IMR-90 (cell line): ENCODE measurements around the gene UBR1. TPM values are rescaled to one million over a fixed set of nuclear protein-coding genes. Genes with fewer than 3 reads are reported as not detected.

Source experiments
- ATAC-seq: fragments of 200-7000 bp; cut with Tn5 transposase; 2 replicates; pipeline ENCODE4 v1.9.1; 2020; ENCODE audit warnings: low read depth, mild to moderate bottlenecking, moderate library complexity
- BruUV-seq: library from RNA; stranded (reverse); fragments of 400-500 nt; replicated peaks from 2 replicates; lab custom pipeline; 2021; lab: Mats Ljungman, UMichigan
- CTCF ChIA-PET: fragments of 300-600 bp; formaldehyde crosslinking; extraction: SDS; loops from one replicate; lab custom pipeline; 2021; ENCODE audit warnings: antibody characterized with exemption; lab: Yijun Ruan, JAX
- POLR2A ChIA-PET: fragments of 300-600 bp; sonication (Branson Sonifier 250); formaldehyde crosslinking; loops from one replicate; lab custom pipeline; 2022; ENCODE audit warnings: antibody characterized with exemption; ENCODE audit not compliant: unreplicated experiment; lab: Charles Lee
- DNase-seq: peaks from one replicate; pipeline ENCODE4 v3.0.0; 2013
- H2AFZ ChIP-seq: replicated peaks from 2 replicates; pipeline ENCODE3; 2013; ENCODE audit warnings: low read length, mild to moderate bottlenecking; ENCODE audit not compliant: poor library complexity
- H2AK5ac ChIP-seq: 2 replicates; pipeline ENCODE4 v1.6.1; 2013; ENCODE audit warnings: low read depth, low read length, inconsistent platforms
- H2AK9ac ChIP-seq: replicated peaks from 2 replicates; pipeline ENCODE3; 2013; ENCODE audit warnings: mild to moderate bottlenecking, low read depth, low read length, moderate library complexity; ENCODE audit not compliant: poor library complexity
- H2BK120ac ChIP-seq: 2 replicates; pipeline ENCODE4 v1.6.1; 2013; ENCODE audit warnings: low read depth, low read length, inconsistent platforms
- H2BK15ac ChIP-seq: 3 replicates; pipeline ENCODE4 v1.6.1; 2013; ENCODE audit warnings: low read depth, low read length, inconsistent platforms
- H2BK20ac ChIP-seq: 2 replicates; pipeline ENCODE4 v1.6.1; 2013; ENCODE audit warnings: low read depth, mild to moderate bottlenecking, inconsistent platforms, low read length, moderate library complexity
- H2BK5ac ChIP-seq: 2 replicates; pipeline ENCODE4 v1.6.1; 2013; ENCODE audit warnings: mild to moderate bottlenecking, low read depth, low read length, inconsistent platforms; ENCODE audit not compliant: poor library complexity, severe bottlenecking
- H3K14ac ChIP-seq: replicated peaks from 2 replicates; pipeline ENCODE4 v1.6.1; 2013; ENCODE audit warnings: low read depth, low read length, inconsistent platforms
- H3K18ac ChIP-seq: 2 replicates; pipeline ENCODE4 v1.6.1; 2013; ENCODE audit warnings: low read depth, low read length, control low read depth
- H3K23ac ChIP-seq: 2 replicates; pipeline ENCODE4 v1.6.1; 2013; ENCODE audit warnings: low read depth, low read length, inconsistent platforms
- H3K27ac ChIP-seq: 2 replicates; pipeline ENCODE4 v1.5.1; 2013; ENCODE audit warnings: mild to moderate bottlenecking, control low read depth, low read length; ENCODE audit not compliant: insufficient read depth
- H3K27me3 ChIP-seq: 2 replicates; pipeline ENCODE4 v1.6.1; 2013; ENCODE audit warnings: low read length; ENCODE audit not compliant: control insufficient read depth, insufficient read depth
- H3K36me3 ChIP-seq: 2 replicates; pipeline ENCODE4 v1.6.1; 2013; ENCODE audit warnings: low read length, mixed read lengths; ENCODE audit not compliant: control insufficient read depth, insufficient read depth
- H3K4ac ChIP-seq: 2 replicates; pipeline ENCODE4 v1.6.1; 2013; ENCODE audit warnings: low read depth, low read length, inconsistent platforms
- H3K4me1 ChIP-seq: 2 replicates; pipeline ENCODE4 v1.6.1; 2013; ENCODE audit warnings: low read length, mixed read lengths; ENCODE audit not compliant: control insufficient read depth, insufficient read depth
- H3K4me2 ChIP-seq: 2 replicates; pipeline ENCODE4 v1.6.1; 2013; ENCODE audit warnings: low read depth, mild to moderate bottlenecking, control low read depth, low read length, moderate library complexity
- H3K4me3 ChIP-seq: 2 replicates; pipeline ENCODE4 v1.5.1; 2013; ENCODE audit warnings: low read depth, mild to moderate bottlenecking, control low read depth, low read length, moderate library complexity; ENCODE audit not compliant: insufficient read depth
- H3K56ac ChIP-seq: 2 replicates; pipeline ENCODE4 v1.6.1; 2013; ENCODE audit warnings: low read length, inconsistent platforms; ENCODE audit not compliant: insufficient read depth; ENCODE audit errors: extremely low read depth
- H3K79me1 ChIP-seq, 2 experiments: 2 replicates each; pipeline ENCODE4 v1.6.1; 2013; ENCODE audit warnings: low read length in 2 of 2, inconsistent platforms in 1 of 2, low read depth in 1 of 2
- H3K9ac ChIP-seq: 2 replicates; pipeline ENCODE4 v1.6.1; 2013; ENCODE audit warnings: low read depth, low read length, control low read depth
- H3K9me1 ChIP-seq: 2 replicates; pipeline ENCODE4 v1.6.1; 2013; ENCODE audit warnings: low read length, inconsistent platforms; ENCODE audit not compliant: insufficient read depth
- H3K9me3 ChIP-seq: 2 replicates; pipeline ENCODE4 v1.6.1; 2013; ENCODE audit warnings: low read length; ENCODE audit not compliant: control insufficient read depth, insufficient read depth
- H4K20me1 ChIP-seq: 2 replicates; pipeline ENCODE4 v1.6.1; 2013; ENCODE audit warnings: low read length, inconsistent platforms; ENCODE audit not compliant: insufficient read depth
- H4K5ac ChIP-seq: 2 replicates; pipeline ENCODE4 v1.6.1; 2013; ENCODE audit warnings: mild to moderate bottlenecking, low read depth, low read length, control low read depth
- H4K8ac ChIP-seq, 2 experiments: 2 replicates each; pipeline ENCODE4 v1.6.1; 2013; ENCODE audit warnings: low read depth in 2 of 2, low read length in 2 of 2, control low read depth in 1 of 2, inconsistent platforms in 1 of 2
- H4K91ac ChIP-seq: 2 replicates; pipeline ENCODE4 v1.6.1; 2013; ENCODE audit warnings: low read depth, low read length, inconsistent platforms; ENCODE audit not compliant: insufficient read depth
- BHLHE40 ChIP-seq: fragments of 150-350 bp; IDR thresholded peaks from 2 replicates; pipeline ENCODE4 v1.6.1; 2016; ENCODE audit warnings: mild to moderate bottlenecking, low read depth, low read length
- CEBPB ChIP-seq: IDR thresholded peaks from 2 replicates; pipeline ENCODE4 v1.6.1; 2012; ENCODE audit warnings: low read depth, low read length, improper control_type of control experiment
- CHD1 ChIP-seq: IDR thresholded peaks from 2 replicates; pipeline ENCODE4 v1.6.1; 2012; ENCODE audit warnings: low read depth, low read length, improper control_type of control experiment
- ELK1 ChIP-seq: fragments of 150-350 bp; IDR thresholded peaks from 2 replicates; pipeline ENCODE4 v1.6.1; 2016; ENCODE audit warnings: low read depth, mild to moderate bottlenecking, low read length, moderate library complexity, borderline replicate concordance
- MAFK ChIP-seq: IDR thresholded peaks from 2 replicates; pipeline ENCODE4 v1.6.1; 2012; ENCODE audit warnings: low read depth, low read length, improper control_type of control experiment
- MAZ ChIP-seq: IDR thresholded peaks from 2 replicates; pipeline ENCODE4 v1.6.1; 2012; ENCODE audit warnings: low read depth, mild to moderate bottlenecking, low read length, improper control_type of control experiment, moderate library complexity, borderline replicate concordance
- MXI1 ChIP-seq: IDR thresholded peaks from 2 replicates; pipeline ENCODE4 v1.6.1; 2012; ENCODE audit warnings: low read depth, mild to moderate bottlenecking, low read length, moderate library complexity, borderline replicate concordance
- NFE2L2 ChIP-seq: fragments of 150-350 bp; IDR thresholded peaks from 2 replicates; pipeline ENCODE4 v1.6.1; 2016; ENCODE audit warnings: low read depth, mild to moderate bottlenecking, low read length
- POLR2A ChIP-seq: IDR thresholded peaks from 2 replicates; pipeline ENCODE4 v1.6.1; 2012; ENCODE audit warnings: mild to moderate bottlenecking, low read depth, low read length
- RAD21 ChIP-seq: IDR thresholded peaks from 2 replicates; pipeline ENCODE4 v1.6.1; 2012; ENCODE audit warnings: low read length, improper control_type of control experiment
- RCOR1 ChIP-seq: IDR thresholded peaks from 2 replicates; pipeline ENCODE4 v1.6.1; 2012; ENCODE audit warnings: mild to moderate bottlenecking, low read length, improper control_type of control experiment; ENCODE audit not compliant: insufficient replicate concordance
- RFX5 ChIP-seq: IDR thresholded peaks from 2 replicates; pipeline ENCODE4 v1.8.0; 2012; ENCODE audit warnings: low read depth, mild to moderate bottlenecking, low read length, moderate library complexity
- SMC3 ChIP-seq: fragments of 150-350 bp; IDR thresholded peaks from 2 replicates; pipeline ENCODE4 v1.6.1; 2016; ENCODE audit warnings: low read depth, mild to moderate bottlenecking, antibody characterized with exemption, low read length, moderate library complexity
- USF2 ChIP-seq: fragments of 150-350 bp; IDR thresholded peaks from 2 replicates; pipeline ENCODE4 v1.6.1; 2017; ENCODE audit warnings: mild to moderate bottlenecking, antibody characterized with exemption, low read length, low read depth
- WGBS, 2 experiments: methylation state at CpG; one replicate each; pipeline versions ENCODE4 v1.1.5 to v1.1.7; 2013; ENCODE audit warnings: missing lambda C conversion rate in 2 of 2; ENCODE audit not compliant: insufficient read length in 1 of 2; ENCODE audit errors: extremely low coverage in 2 of 2; 5-methylcytosine and 5-hydroxymethylcytosine counted together
- dilution Hi-C: fragments of 300-500 bp; cut with HindIII; formaldehyde crosslinking; loops from one replicate; pipeline ENCODE4 v1.14.3; 2018; ENCODE audit warnings: low sequenced_read_pairs; ENCODE audit not compliant: unreplicated experiment
- in situ Hi-C: fragments of 300-500 bp; cut with MboI; formaldehyde crosslinking; loops from 3 replicates; pipeline ENCODE4 v1.14.3; 2019; ENCODE audit warnings: low sequenced_read_pairs, inconsistent platforms, mixed read lengths
- intact Hi-C: fragments of 100-400 bp; cut with micrococcal nuclease; formaldehyde crosslinking; loops from 2 replicates; pipeline ENCODE4 v1.10.0; 2022
- polyA plus RNA-seq, 3 experiments: library from polyadenylated mRNA; depleted of rRNA; stranded (reverse); fragments of >200 nt; gene quantifications; 2 replicates each; pipeline ENCODE4 v1.2.3, GENCODE V29; 2012; ENCODE audit warnings: low replicate concordance in 1 of 3
- total RNA-seq: library from RNA; depleted of rRNA; stranded (reverse); fragments of >200 nt; gene quantifications from 2 replicates; pipeline ENCODE4 v1.2.3, GENCODE V29; 2012

Gene UBR1
- total and polyA plus RNA-seq, 2 of the 4 experiments (the other 2 are of a cell fraction), result 6.5 to 30.1 TPM

- Histone ChIP-seq H3K4me2 (no peak overlapping the region), H2AFZ (no peak overlapping the region), H4K5ac (no peak overlapping the region), H3K56ac (no peak overlapping the region), H3K9me3 (no peaks in the 10 kb centered on the region), H2AK5ac (no peak overlapping the region), H2BK120ac (no peak overlapping the region), H3K9ac (no peak overlapping the region), H2BK15ac (no peak overlapping the region), H3K9me1 (no peaks in the 10 kb centered on the region), H3K79me1 (no peaks in the 10 kb centered on the region), H3K18ac (no peak overlapping the region), H3K4me1 (no peaks in the 10 kb centered on the region), H3K27ac (no peak overlapping the region), H2BK20ac (no peak overlapping the region), H4K20me1 (no peaks in the 10 kb centered on the region), H3K4ac (no peak overlapping the region), H3K23ac (no peak overlapping the region), H4K8ac (no peak overlapping the region), H4K91ac (no peak overlapping the region), H3K27me3 (no peaks in the 10 kb centered on the region), H3K4me3 (no peak overlapping the region), H2BK5ac (no peak overlapping the region), H3K36me3 (no peaks in the 10 kb centered on the region), H2AK9ac (no peak overlapping the region), H3K14ac (no peak overlapping the region)
- BruUV-seq, result no TSS peak
- no CpG with 5 or more reads among the region's 2 CpGs for WGBS, 2 experiments
- intact Hi-C loops, result no loop called here
- ChIA-PET POLR2A (interaction anchor here (0.6 kb wide), 1 partner anchor 336 kb away, joined by 5 read pairs; no protein-coding TSS in a partner anchor), CTCF (interaction anchor here (1.3 kb wide), 1 partner anchor 12 kb away, joined by 3 read pairs; no protein-coding TSS in a partner anchor)
- TF ChIP-seq MAFK (no peak), ELK1 (no peak), CHD1 (no peak), POLR2A (no peak), MXI1 (no peak), CEBPB (no peak), BHLHE40 (no peak), SMC3 (no peak), MAZ (no peak), RCOR1 (no peak), RAD21 (no peak), RFX5 (no peak), NFE2L2 (no peak), USF2 (no peak)
- ATAC-seq (peak; percentile 47; the same call in 1 of the 2 replicates), DNase-seq (peak; percentile 1)
- dilution Hi-C loops, result no loop called here
- in situ Hi-C loops, result no loop called here
These were observed 176.5 kb downstream of the UBR1 start for GRCh38 chr15:42929306-42929848.
